Measurements from ENCODE around the gene ASXL2.
"Not testable (repeated sequence)": the region's sequence is repeated elsewhere in the genome, so short reads cannot be mapped to it uniquely, and the experiment has no call there.

The ASXL2 gene

DNA sequence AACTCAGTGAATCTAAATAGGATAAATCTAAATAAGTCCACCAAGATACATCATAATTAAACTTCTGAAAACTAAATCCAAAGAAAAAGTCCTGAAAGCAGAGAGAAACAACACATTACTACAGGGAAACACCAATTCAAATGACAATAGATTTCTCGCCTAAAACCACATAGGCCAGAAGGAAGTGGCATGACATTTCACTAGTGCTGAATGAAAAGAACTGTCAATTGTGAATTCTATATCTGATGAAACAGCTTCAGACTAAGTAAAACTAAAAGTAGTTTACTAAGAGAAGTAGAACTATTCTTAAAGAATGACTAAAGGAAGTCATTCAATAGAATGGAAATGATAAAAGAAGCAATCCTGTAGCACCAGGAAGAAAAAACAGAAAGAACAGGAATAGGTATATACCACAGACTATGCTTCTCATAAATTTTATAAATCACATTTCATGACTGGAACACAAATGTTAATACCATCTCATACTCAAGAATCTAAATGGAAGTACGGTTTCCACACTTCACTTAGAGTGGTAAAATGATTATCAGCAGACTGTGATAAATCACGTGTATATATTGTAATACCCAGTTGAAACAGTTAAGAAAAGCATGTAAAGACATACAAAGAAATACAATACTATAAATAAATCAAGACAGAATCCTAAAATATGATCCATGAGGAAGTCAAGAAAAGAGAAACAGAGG lies 46.4 kb downstream of the ASXL2 start:
- no peak for DNase-seq

GRCh38 chr2:25829828-25830227 lies 48.5 kb downstream of the ASXL2 start:
- DNase-seq, result no peak

- DNase-seq, result no peak
Observed at GRCh38 chr2:25829377-25829704, 48.9 kb downstream of the ASXL2 start.

DNA sequence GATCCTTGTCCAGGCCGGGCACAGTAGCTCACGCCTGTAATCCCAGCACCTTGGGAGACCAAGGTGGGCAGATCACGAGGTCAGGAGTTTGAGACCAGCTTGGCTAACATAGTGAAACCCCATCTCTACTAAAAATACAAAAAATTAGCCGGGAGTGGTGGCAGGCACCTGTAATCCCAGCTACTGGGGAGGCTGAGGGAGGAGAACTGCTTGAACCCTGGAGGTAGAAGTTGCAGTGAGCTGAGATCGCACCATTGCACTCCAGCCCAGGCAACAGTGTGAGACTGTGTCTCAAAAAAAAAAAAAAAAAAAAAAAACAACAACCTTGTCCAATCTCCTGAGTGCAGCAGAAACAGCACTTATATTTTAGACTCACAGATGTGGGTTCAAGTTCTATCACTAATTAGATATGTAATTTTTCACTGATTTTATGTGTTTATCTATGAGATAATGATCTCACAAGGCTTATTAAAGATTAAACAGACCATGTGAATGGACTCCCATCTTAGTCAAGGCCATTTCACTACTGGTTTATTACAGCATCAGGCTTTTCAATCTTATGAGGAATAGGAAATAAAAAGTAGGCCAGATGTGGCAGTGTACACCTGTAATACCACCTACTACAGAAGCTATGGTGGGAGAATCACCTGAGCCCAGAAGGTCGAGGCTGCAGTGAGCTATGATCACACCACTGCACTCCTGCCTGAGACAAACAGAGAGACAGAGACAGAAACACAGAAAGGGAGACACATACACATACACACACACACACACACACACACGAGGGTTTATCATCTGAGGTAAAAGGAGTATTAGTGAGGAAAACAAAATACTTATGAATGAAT lies 49.5 kb downstream of the ASXL2 start:
- DNase-seq, result not testable (repeated sequence)

GRCh38 chr2:25825238-25825637 lies 53.0 kb downstream of the ASXL2 start:
- DNase-seq, result no peak

DNA sequence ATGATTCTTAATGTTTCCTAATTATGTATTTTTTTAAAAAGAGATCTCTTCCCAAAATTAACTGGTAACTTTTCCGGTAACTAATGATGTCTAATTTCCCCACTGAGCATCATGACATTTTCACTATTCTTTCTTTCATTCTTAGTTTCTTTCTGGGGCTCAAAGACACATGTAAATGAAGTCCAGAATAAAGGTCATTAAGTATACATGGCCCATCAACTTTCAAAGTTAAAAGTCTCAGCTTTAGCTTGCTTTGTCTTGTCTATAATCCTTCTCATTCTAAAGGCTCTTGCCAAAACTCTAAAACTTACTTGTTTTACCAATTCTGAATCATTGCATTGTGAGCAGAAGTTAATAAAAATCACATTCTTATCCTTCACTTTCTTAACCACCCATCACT lies 53.6 kb downstream of the ASXL2 start:
- DNase-seq, result no peak

DNA sequence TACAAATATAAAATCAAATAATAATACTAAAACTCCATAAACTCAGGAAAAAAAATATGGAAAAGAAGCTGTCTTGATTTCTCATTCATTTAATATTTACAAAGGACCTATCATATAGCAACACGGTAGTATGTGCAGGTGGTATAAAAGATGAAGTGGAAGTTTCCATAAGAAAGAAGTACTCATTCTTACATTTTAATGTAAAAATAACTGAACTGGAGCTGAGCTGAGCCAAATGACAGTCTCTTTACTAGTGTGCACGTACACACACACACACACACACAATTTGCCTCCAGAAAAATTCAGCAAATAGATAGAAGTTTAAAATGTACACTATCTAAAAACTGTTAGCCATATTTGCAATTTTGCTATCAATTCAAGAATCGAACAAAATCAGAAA lies 54.1 kb downstream of the ASXL2 start:
- no peak for DNase-seq

- no peak for DNase-seq
Observed at GRCh38 chr2:25822190-25823117, 55.8 kb downstream of the ASXL2 start.

- DNase-seq, result no peak
Observed at GRCh38 chr2:25821225-25822056, 56.8 kb downstream of the ASXL2 start.

- DNase-seq, result no peak
Observed at GRCh38 chr2:25819597-25820039, 58.7 kb downstream of the ASXL2 start.

GRCh38 chr2:25817630-25818029 lies 60.7 kb downstream of the ASXL2 start:
- DNase-seq, result no peak

GRCh38 chr2:25817006-25817405 lies 61.3 kb downstream of the ASXL2 start:
- no peak for DNase-seq

- DNase-seq, result no peak
Observed at GRCh38 chr2:25816249-25816648, 62.0 kb downstream of the ASXL2 start.

DNA sequence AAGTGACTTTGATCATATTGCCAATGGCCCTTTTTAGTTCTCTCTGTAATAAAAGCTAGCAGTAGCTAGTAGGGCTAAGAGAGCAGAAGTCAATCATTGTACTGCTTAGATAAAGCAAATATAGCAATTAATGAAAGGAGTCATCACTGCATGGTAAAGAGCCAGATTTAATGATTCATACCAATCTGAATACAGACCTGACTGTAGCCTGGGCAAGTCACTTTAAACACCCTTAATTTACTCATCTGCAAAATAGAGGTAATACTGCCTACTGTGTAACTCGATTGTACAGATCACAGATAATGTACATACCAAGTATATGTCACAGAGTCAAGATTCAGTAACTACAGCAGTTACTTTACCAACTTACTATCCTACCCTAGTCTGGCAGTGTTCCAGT lies 63.6 kb downstream of the ASXL2 start:
- DNase-seq, result no peak

- no peak for DNase-seq
Observed at GRCh38 chr2:25810428-25810827, 67.9 kb downstream of the ASXL2 start.

GRCh38 chr2:25809646-25810045 lies 68.6 kb downstream of the ASXL2 start:
- no peak for DNase-seq

DNA sequence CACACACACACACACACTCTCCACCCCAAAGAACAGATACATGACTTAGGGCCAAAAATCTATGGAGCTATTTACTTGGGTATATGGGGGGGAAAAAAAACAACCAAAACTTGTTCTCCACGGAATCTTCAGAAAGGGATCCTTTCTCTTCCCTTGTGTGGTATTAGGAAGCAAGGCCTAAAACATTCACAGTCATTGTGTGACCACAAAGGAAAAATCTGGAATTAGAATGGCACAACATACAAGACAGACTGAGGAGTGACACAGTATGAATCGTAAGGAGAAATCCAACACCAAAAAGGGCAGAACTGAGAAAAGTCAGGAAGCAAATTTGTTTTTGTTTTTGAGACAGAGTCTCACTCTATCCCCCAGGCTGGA lies 70.3 kb downstream of the ASXL2 start:
- no peak for DNase-seq

- DNase-seq, result no peak
Observed at GRCh38 chr2:25806941-25807340, 71.3 kb downstream of the ASXL2 start.

DNA sequence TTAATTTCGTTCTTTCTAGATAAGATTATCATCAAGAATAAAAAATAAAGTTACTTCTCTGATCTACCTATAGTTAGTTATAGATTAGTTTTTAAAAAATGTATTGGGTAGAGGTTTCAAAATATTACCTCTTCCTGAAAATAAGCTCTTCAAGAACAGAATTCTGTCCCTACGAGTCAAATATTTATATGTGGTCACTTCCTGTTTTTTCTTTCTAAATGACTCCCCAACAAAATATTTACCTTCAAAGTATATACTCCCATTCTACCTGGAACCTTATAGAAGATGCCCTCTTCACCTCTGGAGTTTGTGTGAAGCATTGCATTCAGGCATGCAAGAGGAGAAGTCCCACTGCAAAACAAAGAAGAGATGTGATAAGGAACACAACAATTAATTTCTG lies 72.3 kb downstream of the ASXL2 start:
- DNase-seq, result no peak

GRCh38 chr2:25804338-25804737 lies 73.9 kb downstream of the ASXL2 start:
- no peak for DNase-seq

DNA sequence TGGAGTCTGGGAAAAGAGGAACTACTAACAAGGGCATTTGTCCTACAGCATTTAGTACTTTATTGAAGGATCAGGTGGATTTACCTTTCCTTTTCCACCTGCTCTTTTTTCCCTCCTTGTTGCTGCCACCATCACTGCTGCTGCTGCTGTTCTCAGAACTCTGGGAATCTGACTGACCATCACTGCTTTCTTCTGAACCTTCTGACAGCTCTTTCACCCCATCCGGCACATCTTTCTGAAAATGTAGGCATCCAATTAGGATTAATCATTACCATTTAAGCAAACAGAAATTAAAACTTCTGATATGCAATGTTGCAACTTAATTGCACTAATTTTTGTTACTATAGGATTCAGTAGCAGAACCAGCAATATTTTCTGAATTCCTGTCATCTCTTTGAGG lies 79.0 kb downstream of the ASXL2 start:
- DNase-seq, result no peak
